ENCODE measurements around the gene GSTO2. TPM values are rescaled to one million over a fixed set of nuclear protein-coding genes. Genes with fewer than 3 reads are reported as not detected.

Gene GSTO2
- total and polyA plus RNA-seq, 10 of the 15 experiments (the other 5 are each of a cell fraction or from before 2014, with no cell fraction given): 0.16 to 0.86 (median 0.46) TPM

DNA sequence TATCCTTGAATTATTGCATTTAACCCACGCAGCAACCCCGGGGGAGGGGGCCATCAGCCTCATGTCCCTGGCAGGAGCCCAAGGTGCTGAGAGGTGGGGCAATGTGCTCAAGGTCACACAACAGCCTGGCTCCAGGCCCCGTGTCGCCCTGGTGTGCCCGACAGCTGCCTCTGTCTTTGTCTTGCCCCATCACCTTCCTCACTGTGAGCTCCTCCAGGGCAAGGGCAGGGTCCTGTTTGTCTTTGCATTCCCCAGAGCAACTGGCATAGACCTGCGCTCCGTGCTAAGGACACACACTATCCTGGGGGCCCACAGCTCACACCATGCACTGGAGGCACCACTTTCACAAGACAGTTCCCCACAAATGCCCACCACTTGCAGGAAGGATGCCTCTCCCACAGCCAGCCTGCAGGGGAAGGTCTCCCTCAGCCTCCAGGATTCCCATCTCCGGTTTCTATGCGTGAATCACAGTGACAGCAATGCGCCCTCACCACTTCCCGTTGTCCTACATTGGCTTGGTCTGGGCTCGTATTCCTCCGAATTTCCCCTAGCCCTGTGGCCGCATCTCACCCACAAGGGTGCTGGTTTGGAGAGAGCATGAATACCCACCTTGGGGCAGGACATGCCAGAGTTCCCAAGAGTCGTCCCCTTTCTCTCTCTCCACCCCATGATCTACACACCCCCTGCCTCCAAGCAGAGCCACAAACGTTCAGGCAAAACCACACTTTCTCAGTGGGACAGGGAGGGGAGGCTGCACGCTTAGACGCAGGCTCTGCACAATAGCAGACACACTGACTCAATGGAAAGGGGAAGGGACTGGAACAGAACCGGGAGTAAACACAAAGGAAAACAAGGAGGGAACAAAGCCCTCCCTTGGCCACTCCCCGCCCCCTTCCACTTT, 59.0 kb downstream of the GSTO2 start:
- H3K4me1 ChIP-seq (ENCODE audit: control insufficient read depth, insufficient read depth, low read length): peaks cover 25% of the 10 kb centered on the region
- peaks cover 0 to 7% of the 10 kb centered on the region in 2 experiments; a peak in 2 of 4 replicates for H3K36me3 ChIP-seq (ENCODE audit: control insufficient read depth in 2 of 2, insufficient read depth in 2 of 2, low read length in 1 of 2)
- DNase-seq (ENCODE audit: low read depth, low spot score) (no peak), FAIRE-seq (no peak), ATAC-seq (no peak)
- peaks cover 46% of the 10 kb centered on the region for H3K79me2 ChIP-seq (ENCODE audit: control insufficient read depth, insufficient read depth, low read length)
- H2AFZ ChIP-seq (ENCODE audit: control insufficient read depth, low read depth, low read length): no peak overlapping the region
- no TSS peak for BruUV-seq (replicated peaks)
- POLR2A ChIA-PET: interaction anchor here (1.7 kb wide), 1 partner anchor 9 kb away, joined by 6 read pairs; the partner anchor contains the start of gene ITPRIP
- in situ Hi-C loops (cut with MboI) (no loop called here), intact Hi-C loops (cut with micrococcal nuclease; ENCODE audit: unreplicated experiment) (no loop called here)
- H3K27ac ChIP-seq (ENCODE audit: control insufficient read depth, insufficient read depth): 0 out of 2 replicates have a peak overlapping the region, but pooled peaks have one; percentile 2
- peak overlapping the region; percentile 59; the same call in 1 of the 2 replicates for H3K4me3 ChIP-seq
- H3K4me2 ChIP-seq (ENCODE audit: control insufficient read depth, insufficient read depth): peak overlapping the region; percentile 88
- CTCF ChIA-PET: interaction anchor here (0.6 to 4.2 kb wide), 4 partner anchors 21 to 53 kb away, joined by 3 to 30 read pairs (median 8); no protein-coding TSS in a partner anchor
- no peaks in the 10 kb centered on the region for H3K9me3 ChIP-seq (replicated peaks; ENCODE audit: control insufficient read depth, insufficient read depth, low read length)
- TF ChIP-seq RUNX3 (IDR thresholded peaks at IDR 0.05; ENCODE audit: low read length): 0 out of 2 replicates have a peak, but pooled peaks have one; percentile 17
- no peak for TF ChIP-seq SMARCA5 (IDR thresholded peaks at IDR 0.05)
- TF ChIP-seq, protein P1, sequence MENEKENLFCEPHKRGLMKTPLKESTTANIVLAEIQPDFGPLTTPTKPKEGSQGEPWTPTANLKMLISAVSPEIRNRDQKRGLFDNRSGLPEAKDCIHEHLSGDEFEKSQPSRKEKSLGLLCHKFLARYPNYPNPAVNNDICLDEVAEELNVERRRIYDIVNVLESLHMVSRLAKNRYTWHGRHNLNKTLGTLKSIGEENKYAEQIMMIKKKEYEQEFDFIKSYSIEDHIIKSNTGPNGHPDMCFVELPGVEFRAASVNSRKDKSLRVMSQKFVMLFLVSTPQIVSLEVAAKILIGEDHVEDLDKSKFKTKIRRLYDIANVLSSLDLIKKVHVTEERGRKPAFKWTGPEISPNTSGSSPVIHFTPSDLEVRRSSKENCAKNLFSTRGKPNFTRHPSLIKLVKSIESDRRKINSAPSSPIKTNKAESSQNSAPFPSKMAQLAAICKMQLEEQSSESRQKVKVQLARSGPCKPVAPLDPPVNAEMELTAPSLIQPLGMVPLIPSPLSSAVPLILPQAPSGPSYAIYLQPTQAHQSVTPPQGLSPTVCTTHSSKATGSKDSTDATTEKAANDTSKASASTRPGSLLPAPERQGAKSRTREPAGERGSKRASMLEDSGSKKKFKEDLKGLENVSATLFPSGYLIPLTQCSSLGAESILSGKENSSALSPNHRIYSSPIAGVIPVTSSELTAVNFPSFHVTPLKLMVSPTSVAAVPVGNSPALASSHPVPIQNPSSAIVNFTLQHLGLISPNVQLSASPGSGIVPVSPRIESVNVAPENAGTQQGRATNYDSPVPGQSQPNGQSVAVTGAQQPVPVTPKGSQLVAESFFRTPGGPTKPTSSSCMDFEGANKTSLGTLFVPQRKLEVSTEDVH (IDR thresholded peaks at IDR 0.05; ENCODE audit: low read depth, partially characterized antibody): no peak
- H3K9ac ChIP-seq (ENCODE audit: control insufficient read depth, insufficient read depth, low read length): peak overlapping the region; percentile 28
- H4K20me1 ChIP-seq (ENCODE audit: control insufficient read depth, insufficient read depth): peaks cover 20% of the 10 kb centered on the region; the same call in 1 of the 2 replicates
- RAD21 ChIA-PET (ENCODE audit: unreplicated experiment): interaction anchor here (1.2 to 2.0 kb wide), 2 partner anchors 13 to 22 kb away, joined by 4 to 12 read pairs; no protein-coding TSS in a partner anchor
- SMC1A ChIA-PET (ENCODE audit: uncharacterized antibody, unreplicated experiment): interaction anchor here (1.4 kb wide), 1 partner anchor 9 kb away, joined by 5 read pairs; no protein-coding TSS in a partner anchor
- WGBS (ENCODE audit: insufficient coverage, insufficient replicate concordance, low lambda C conversion rate, missing lambda C conversion rate): 78% methylated on average over 19 of the region's 20 CpGs
- H3K27me3 ChIP-seq (replicated peaks in 1 of 2; ENCODE audit: control insufficient read depth in 2 of 2, insufficient read depth in 2 of 2, low read length in 1 of 2): no peaks in the 10 kb centered on the region

Measured in GM12878 (cell line).